SK-N-SH treated with all-trans-retinoic acid at 6 μM for 48 hours (cell line): ENCODE data around the gene TNFRSF18.

Source experiments
- ATAC-seq: fragments of 200-7000 bp; cut with Tn5 transposase; 3 replicates; pipeline ENCODE4 v1.9.1; 2020; ENCODE audit warnings: mild to moderate bottlenecking, moderate library complexity
- ARNTL ChIP-seq: fragments of 450-650 bp; formaldehyde crosslinking; IDR thresholded peaks from 2 replicates; pipeline ENCODE4 v1.5.0; 2020; ENCODE audit warnings: low read depth, mild to moderate bottlenecking, moderate library complexity, borderline replicate concordance
- CSDC2 ChIP-seq: fragments of 250-450 bp; sonication (Bioruptor Pico); IDR thresholded peaks from 2 replicates; pipeline ENCODE4 v1.5.0; 2020; ENCODE audit warnings: mild to moderate bottlenecking, moderate library complexity
- ESRRG ChIP-seq: fragments of 250-450 bp; sonication (Bioruptor Pico); IDR thresholded peaks from 2 replicates; pipeline ENCODE4 v1.6.1; 2021; ENCODE audit warnings: mild to moderate bottlenecking
- GLIS3 ChIP-seq: fragments of 250-450 bp; sonication (Bioruptor Pico); IDR thresholded peaks from 2 replicates; pipeline ENCODE4 v1.5.0; 2020; ENCODE audit warnings: mild to moderate bottlenecking, moderate library complexity
- ISL1 ChIP-seq: fragments of 250-450 bp; sonication (Bioruptor Pico); IDR thresholded peaks from 2 replicates; pipeline ENCODE4 v2.1.2; 2022; ENCODE audit warnings: mild to moderate bottlenecking, moderate library complexity
- OSR1 ChIP-seq: fragments of 250-450 bp; sonication (Bioruptor Pico); IDR thresholded peaks from 2 replicates; pipeline ENCODE4 v1.8.0; 2022; ENCODE audit warnings: moderate library complexity, mild to moderate bottlenecking, inconsistent platforms
- PPARA ChIP-seq: fragments of 250-450 bp; sonication (Bioruptor Pico); IDR thresholded peaks from 2 replicates; pipeline ENCODE4 v1.5.0; 2020; ENCODE audit warnings: mild to moderate bottlenecking, borderline replicate concordance
- SNAI2 ChIP-seq: fragments of 250-450 bp; sonication (Bioruptor Pico); IDR thresholded peaks from 2 replicates; pipeline ENCODE4 v1.5.0; 2020; ENCODE audit warnings: mild to moderate bottlenecking, moderate library complexity
- TCF4 ChIP-seq: fragments of 250-450 bp; sonication (Bioruptor Pico); IDR thresholded peaks from 2 replicates; pipeline ENCODE4 v1.8.0; 2021; ENCODE audit warnings: mild to moderate bottlenecking, moderate library complexity, borderline replicate concordance
- TOX ChIP-seq: fragments of 250-450 bp; sonication (Bioruptor Pico); IDR thresholded peaks from 2 replicates; pipeline ENCODE4 v1.8.0; 2021; ENCODE audit warnings: mild to moderate bottlenecking, moderate library complexity, borderline replicate concordance
- ZC3H10 ChIP-seq: fragments of 250-450 bp; sonication (Bioruptor Pico); IDR thresholded peaks from 2 replicates; pipeline ENCODE4 v1.5.1; 2021; ENCODE audit warnings: mild to moderate bottlenecking, moderate library complexity
- ZFP3 ChIP-seq: fragments of 250-450 bp; sonication (Bioruptor Pico); IDR thresholded peaks from 2 replicates; pipeline ENCODE4 v1.5.0; 2020; ENCODE audit warnings: mild to moderate bottlenecking, moderate library complexity
- ZNF565 ChIP-seq: fragments of 450-650 bp; formaldehyde crosslinking; conservative IDR thresholded peaks from 2 replicates; pipeline ENCODE4 v1.5.0; 2020; ENCODE audit warnings: low read depth, mild to moderate bottlenecking, moderate library complexity
- ZNF70 ChIP-seq: fragments of 450-650 bp; formaldehyde crosslinking; IDR thresholded peaks from 2 replicates; pipeline ENCODE4 v1.5.0; 2020; ENCODE audit warnings: mild to moderate bottlenecking, moderate library complexity
- ZNF8 ChIP-seq: fragments of 450-650 bp; formaldehyde crosslinking; IDR thresholded peaks from 2 replicates; pipeline ENCODE4 v1.5.0; 2020; ENCODE audit warnings: mild to moderate bottlenecking, moderate library complexity
- TF ChIP-seq, protein P1 (sequence below): fragments of 250-450 bp; sonication (Bioruptor Pico); IDR thresholded peaks from 2 replicates; pipeline ENCODE4 v1.5.1; 2021; ENCODE audit warnings: mild to moderate bottlenecking, moderate library complexity
- TF ChIP-seq, protein P2 (sequence below): fragments of 250-450 bp; sonication (Bioruptor Pico); IDR thresholded peaks from 2 replicates; pipeline ENCODE4 v1.8.0; 2021; ENCODE audit warnings: low read depth, mild to moderate bottlenecking, moderate library complexity, borderline replicate concordance
- TF ChIP-seq, protein P3 (sequence below): fragments of 250-450 bp; sonication (Bioruptor Pico); IDR thresholded peaks from 2 replicates; pipeline ENCODE4 v1.5.0; 2020; ENCODE audit warnings: mild to moderate bottlenecking, moderate library complexity
- TF ChIP-seq, protein P4 (sequence below): fragments of 250-450 bp; sonication (Bioruptor Pico); IDR thresholded peaks from 2 replicates; pipeline ENCODE4 v1.5.1; 2020; ENCODE audit warnings: low read depth, mild to moderate bottlenecking, moderate library complexity
- TF ChIP-seq, protein P5 (sequence below): fragments of 250-450 bp; sonication (Bioruptor Pico); IDR thresholded peaks from 2 replicates; pipeline ENCODE4 v1.8.0; 2020; ENCODE audit warnings: mild to moderate bottlenecking, moderate library complexity, borderline replicate concordance

Gene TNFRSF18

DNA sequence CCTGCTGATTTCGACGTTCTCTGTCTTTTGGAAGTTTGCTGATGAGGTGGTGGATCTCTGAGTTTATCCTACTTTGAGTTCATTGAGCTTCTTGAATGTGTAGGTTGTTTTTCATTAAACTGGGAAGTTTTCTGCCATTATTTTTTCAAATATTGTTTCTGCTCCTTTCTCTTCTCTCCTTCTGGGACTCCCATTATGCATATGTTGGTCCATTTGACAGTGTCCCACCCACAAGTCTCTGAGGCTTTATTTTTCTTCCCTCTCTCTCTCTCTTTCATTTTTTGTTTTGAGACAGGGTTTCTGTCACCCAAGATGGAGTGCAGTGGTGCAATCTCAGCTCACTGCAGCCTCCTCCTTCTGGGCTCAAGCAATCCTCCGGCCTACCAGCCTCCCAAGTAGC, 11.7 kb downstream of the TNFRSF18 start:
- no peak for ATAC-seq

DNA sequence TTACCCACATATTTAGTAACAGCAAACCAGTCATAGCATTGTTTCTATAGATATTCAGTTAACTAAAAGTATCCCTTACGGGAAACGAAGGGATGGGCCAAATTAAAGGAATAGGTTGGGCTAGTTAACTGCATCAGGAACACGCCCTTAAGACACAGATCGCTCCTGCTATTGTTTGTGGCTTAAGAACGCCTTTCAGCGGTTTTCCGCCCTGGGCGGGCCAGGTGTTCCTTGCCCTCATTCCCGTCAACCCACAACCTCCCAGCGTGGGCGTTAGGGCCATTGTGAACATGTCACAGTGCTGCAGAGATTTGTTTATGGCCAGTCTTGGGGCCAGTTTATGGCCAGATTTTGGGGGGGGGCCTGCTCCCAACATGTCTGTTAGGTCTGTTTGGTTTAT, 14.7 kb downstream of the TNFRSF18 start:
- TF ChIP-seq TOX: no peak
- TF ChIP-seq, protein P1, sequence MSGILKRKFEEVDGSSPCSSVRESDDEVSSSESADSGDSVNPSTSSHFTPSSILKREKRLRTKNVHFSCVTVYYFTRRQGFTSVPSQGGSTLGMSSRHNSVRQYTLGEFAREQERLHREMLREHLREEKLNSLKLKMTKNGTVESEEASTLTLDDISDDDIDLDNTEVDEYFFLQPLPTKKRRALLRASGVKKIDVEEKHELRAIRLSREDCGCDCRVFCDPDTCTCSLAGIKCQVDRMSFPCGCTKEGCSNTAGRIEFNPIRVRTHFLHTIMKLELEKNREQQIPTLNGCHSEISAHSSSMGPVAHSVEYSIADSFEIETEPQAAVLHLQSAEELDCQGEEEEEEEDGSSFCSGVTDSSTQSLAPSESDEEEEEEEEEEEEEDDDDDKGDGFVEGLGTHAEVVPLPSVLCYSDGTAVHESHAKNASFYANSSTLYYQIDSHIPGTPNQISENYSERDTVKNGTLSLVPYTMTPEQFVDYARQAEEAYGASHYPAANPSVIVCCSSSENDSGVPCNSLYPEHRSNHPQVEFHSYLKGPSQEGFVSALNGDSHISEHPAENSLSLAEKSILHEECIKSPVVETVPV (CRISPR knock-in tag): no peak
- TF ChIP-seq ARNTL (CRISPR knock-in tag): no peak
- ATAC-seq: no peak

More for the DNA sequence above, 11.7 kb downstream of the TNFRSF18 start:
- TF ChIP-seq CSDC2 (CRISPR knock-in tag): no peak
- TF ChIP-seq, protein P2, sequence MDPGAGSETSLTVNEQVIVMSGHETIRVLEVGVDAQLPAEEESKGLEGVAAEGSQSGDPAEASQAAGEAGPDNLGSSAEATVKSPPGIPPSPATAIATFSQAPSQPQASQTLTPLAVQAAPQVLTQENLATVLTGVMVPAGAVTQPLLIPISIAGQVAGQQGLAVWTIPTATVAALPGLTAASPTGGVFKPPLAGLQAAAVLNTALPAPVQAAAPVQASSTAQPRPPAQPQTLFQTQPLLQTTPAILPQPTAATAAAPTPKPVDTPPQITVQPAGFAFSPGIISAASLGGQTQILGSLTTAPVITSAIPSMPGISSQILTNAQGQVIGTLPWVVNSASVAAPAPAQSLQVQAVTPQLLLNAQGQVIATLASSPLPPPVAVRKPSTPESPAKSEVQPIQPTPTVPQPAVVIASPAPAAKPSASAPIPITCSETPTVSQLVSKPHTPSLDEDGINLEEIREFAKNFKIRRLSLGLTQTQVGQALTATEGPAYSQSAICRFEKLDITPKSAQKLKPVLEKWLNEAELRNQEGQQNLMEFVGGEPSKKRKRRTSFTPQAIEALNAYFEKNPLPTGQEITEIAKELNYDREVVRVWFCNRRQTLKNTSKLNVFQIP (CRISPR knock-in tag): no peak
- TF ChIP-seq ZC3H10 (CRISPR knock-in tag): no peak
- no peak for TF ChIP-seq TCF4 (CRISPR knock-in tag)
- TF ChIP-seq, protein P3, sequence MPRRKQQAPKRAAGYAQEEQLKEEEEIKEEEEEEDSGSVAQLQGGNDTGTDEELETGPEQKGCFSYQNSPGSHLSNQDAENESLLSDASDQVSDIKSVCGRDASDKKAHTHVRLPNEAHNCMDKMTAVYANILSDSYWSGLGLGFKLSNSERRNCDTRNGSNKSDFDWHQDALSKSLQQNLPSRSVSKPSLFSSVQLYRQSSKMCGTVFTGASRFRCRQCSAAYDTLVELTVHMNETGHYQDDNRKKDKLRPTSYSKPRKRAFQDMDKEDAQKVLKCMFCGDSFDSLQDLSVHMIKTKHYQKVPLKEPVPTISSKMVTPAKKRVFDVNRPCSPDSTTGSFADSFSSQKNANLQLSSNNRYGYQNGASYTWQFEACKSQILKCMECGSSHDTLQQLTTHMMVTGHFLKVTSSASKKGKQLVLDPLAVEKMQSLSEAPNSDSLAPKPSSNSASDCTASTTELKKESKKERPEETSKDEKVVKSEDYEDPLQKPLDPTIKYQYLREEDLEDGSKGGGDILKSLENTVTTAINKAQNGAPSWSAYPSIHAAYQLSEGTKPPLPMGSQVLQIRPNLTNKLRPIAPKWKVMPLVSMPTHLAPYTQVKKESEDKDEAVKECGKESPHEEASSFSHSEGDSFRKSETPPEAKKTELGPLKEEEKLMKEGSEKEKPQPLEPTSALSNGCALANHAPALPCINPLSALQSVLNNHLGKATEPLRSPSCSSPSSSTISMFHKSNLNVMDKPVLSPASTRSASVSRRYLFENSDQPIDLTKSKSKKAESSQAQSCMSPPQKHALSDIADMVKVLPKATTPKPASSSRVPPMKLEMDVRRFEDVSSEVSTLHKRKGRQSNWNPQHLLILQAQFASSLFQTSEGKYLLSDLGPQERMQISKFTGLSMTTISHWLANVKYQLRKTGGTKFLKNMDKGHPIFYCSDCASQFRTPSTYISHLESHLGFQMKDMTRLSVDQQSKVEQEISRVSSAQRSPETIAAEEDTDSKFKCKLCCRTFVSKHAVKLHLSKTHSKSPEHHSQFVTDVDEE (CRISPR knock-in tag): no peak
- TF ChIP-seq ZNF70: no peak
- TF ChIP-seq, protein P1 (CRISPR knock-in tag): no peak
- no peak for TF ChIP-seq ZFP3 (CRISPR knock-in tag)

DNA sequence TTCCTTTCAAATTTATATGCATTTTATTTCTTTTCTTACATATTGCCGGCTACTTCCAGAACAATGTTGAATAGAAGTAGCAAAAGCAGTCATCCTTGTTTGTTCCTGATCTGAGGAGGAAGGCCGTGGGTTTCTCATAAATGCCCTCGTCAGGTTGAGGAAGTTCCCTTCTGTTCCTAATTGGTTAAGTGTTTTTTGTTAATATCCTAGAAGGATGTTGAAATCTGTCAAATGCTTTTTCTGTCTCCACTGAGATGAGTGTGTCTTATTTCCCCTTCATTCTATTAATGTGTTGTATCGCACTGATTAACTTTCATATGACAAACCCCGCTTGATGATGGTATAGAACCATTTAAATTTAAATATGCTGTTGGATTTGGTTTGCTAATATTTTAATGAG, 17.3 kb downstream of the TNFRSF18 start:
- ATAC-seq: no peak
- TF ChIP-seq TOX (no peak), ARNTL (CRISPR knock-in tag) (no peak), ISL1 (CRISPR knock-in tag) (no peak), GLIS3 (CRISPR knock-in tag) (no peak), ZNF70 (no peak), ZNF8 (CRISPR knock-in tag) (no peak)

DNA sequence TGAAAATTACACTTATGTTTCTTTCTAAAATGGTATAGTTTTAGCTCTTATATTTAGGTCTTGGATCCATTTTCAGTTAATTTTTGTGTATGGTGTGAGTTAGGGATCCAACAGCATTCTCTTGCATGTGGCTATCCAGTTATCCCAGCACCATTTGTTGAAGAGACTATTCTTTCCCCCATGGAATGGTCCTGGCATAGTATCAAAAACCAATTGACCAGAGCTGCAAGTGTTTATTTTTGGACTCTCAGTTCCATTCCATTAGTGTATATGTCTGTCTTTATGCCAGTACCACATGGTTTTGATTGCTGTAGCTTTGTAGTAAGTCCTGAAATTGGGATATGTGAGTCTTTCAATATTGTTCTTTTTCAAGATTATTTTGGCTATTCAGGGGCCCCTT, 18.5 kb downstream of the TNFRSF18 start:
- no peak for ATAC-seq
- no peak for TF ChIP-seq ARNTL (CRISPR knock-in tag)
- TF ChIP-seq ZNF8 (CRISPR knock-in tag): no peak
- no peak for TF ChIP-seq ZFP3 (CRISPR knock-in tag)
- TF ChIP-seq, protein P2 (CRISPR knock-in tag): no peak
- TF ChIP-seq ISL1 (CRISPR knock-in tag): no peak
- no peak for TF ChIP-seq TCF4 (CRISPR knock-in tag)
- TF ChIP-seq, protein P3 (CRISPR knock-in tag): no peak
- no peak for TF ChIP-seq OSR1 (CRISPR knock-in tag)
- no peak for TF ChIP-seq TOX
- no peak for TF ChIP-seq ESRRG
- TF ChIP-seq, protein P4, sequence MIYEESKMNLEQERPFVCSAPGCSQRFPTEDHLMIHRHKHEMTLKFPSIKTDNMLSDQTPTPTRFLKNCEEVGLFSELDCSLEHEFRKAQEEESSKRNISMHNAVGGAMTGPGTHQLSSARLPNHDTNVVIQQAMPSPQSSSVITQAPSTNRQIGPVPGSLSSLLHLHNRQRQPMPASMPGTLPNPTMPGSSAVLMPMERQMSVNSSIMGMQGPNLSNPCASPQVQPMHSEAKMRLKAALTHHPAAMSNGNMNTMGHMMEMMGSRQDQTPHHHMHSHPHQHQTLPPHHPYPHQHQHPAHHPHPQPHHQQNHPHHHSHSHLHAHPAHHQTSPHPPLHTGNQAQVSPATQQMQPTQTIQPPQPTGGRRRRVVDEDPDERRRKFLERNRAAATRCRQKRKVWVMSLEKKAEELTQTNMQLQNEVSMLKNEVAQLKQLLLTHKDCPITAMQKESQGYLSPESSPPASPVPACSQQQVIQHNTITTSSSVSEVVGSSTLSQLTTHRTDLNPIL: no peak
- TF ChIP-seq GLIS3 (CRISPR knock-in tag): no peak
- TF ChIP-seq SNAI2 (CRISPR knock-in tag): no peak
- TF ChIP-seq, protein P5, sequence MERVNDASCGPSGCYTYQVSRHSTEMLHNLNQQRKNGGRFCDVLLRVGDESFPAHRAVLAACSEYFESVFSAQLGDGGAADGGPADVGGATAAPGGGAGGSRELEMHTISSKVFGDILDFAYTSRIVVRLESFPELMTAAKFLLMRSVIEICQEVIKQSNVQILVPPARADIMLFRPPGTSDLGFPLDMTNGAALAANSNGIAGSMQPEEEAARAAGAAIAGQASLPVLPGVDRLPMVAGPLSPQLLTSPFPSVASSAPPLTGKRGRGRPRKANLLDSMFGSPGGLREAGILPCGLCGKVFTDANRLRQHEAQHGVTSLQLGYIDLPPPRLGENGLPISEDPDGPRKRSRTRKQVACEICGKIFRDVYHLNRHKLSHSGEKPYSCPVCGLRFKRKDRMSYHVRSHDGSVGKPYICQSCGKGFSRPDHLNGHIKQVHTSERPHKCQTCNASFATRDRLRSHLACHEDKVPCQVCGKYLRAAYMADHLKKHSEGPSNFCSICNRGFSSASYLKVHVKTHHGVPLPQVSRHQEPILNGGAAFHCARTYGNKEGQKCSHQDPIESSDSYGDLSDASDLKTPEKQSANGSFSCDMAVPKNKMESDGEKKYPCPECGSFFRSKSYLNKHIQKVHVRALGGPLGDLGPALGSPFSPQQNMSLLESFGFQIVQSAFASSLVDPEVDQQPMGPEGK: no peak
- TF ChIP-seq ZNF565 (CRISPR knock-in tag): no peak
- no peak for TF ChIP-seq PPARA (CRISPR knock-in tag)
